PC-9 (cell line): ENCODE results near the gene EML5.

Experiments
- CTCF ChIP-seq: fragments of 200-600 bp; sonication (generic); conservative IDR thresholded peaks from 2 replicates; pipeline ENCODE4 v1.6.1; 2017; ENCODE audit warnings: mixed run types, antibody characterized with exemption, mild to moderate bottlenecking, moderate library complexity
- EZH2 ChIP-seq: fragments of 200-600 bp; sonication (generic); IDR thresholded peaks from 2 replicates; pipeline ENCODE4 v1.8.0; 2017; ENCODE audit warnings: antibody characterized with exemption, low read depth

GRCh38 chr14:88630565-88630964 lies 162.2 kb downstream of the EML5 start:
- TF ChIP-seq CTCF, result no peak
- TF ChIP-seq EZH2, result no peak
